WERI-Rb-1 (cell line): ENCODE data around the gene LYPD4.

Source experiments
- DNase-seq: peaks from one replicate; pipeline ENCODE4 v3.0.0-alpha.2; 2020
- H3K27ac ChIP-seq: fragments of 250-450 bp; sonication (Bioruptor Pico); 2 replicates; pipeline ENCODE4 v1.5.1; 2020; ENCODE audit warnings: mild to moderate bottlenecking, moderate library complexity
- H3K27me3 ChIP-seq: fragments of 250-450 bp; sonication (Bioruptor Pico); 2 replicates; pipeline ENCODE4 v1.5.1; 2021; ENCODE audit warnings: mild to moderate bottlenecking, low read depth, moderate library complexity; ENCODE audit not compliant: insufficient read depth, severe bottlenecking
- H3K36me3 ChIP-seq: fragments of 250-450 bp; sonication (Bioruptor Pico); 2 replicates; pipeline ENCODE4 v1.5.1; 2020; ENCODE audit warnings: mild to moderate bottlenecking, moderate library complexity
- H3K4me3 ChIP-seq: 2 replicates; pipeline ENCODE4 v1.5.1; 2011; ENCODE audit warnings: low read depth, mild to moderate bottlenecking, control low read depth, low read length
- H3K9me3 ChIP-seq: fragments of 250-450 bp; sonication (Bioruptor Pico); 2 replicates; pipeline ENCODE4 v1.5.1; 2021; ENCODE audit warnings: mild to moderate bottlenecking, moderate library complexity; ENCODE audit not compliant: severe bottlenecking
- CTCF ChIP-seq: IDR thresholded peaks from 2 replicates; pipeline ENCODE4 v1.5.1; 2011; ENCODE audit warnings: low read depth, mild to moderate bottlenecking, control low read depth, inconsistent platforms, low read length

The LYPD4 gene

GRCh38 chr19:41882568-41883462, 38.3 kb upstream of the LYPD4 start, which contains the start of gene ARHGEF1:
Gene ARHGEF1 (plus strand): TSS chr19:41883184. CDS start chr19:41888083, 4,899 bp downstream.
- Histone ChIP-seq H3K36me3 (no peaks in the 10 kb centered on the region), H3K27ac (no peak within 1 kb of the TSS)

GRCh38 chr19:41880329-41880708, 35.8 kb upstream of the LYPD4 start:
- H3K4me3 ChIP-seq, result no peak overlapping the region
- H3K27me3 ChIP-seq, result no peaks in the 10 kb centered on the region
- TF ChIP-seq CTCF, result no peak
- no peak for DNase-seq
- H3K36me3 ChIP-seq, result no peaks in the 10 kb centered on the region
- H3K9me3 ChIP-seq, result no peaks in the 10 kb centered on the region
- H3K27ac ChIP-seq, result no peak overlapping the region

More at GRCh38 chr19:41882568-41883462, 38.3 kb upstream of the LYPD4 start, which contains the start of gene ARHGEF1:
- peak within 1 kb of the TSS; percentile 90 for H3K4me3 ChIP-seq
- no peak for TF ChIP-seq CTCF
- DNase-seq, result no peak
- no peaks in the 10 kb centered on the region for H3K9me3 ChIP-seq
- no peaks in the 10 kb centered on the region for H3K27me3 ChIP-seq

- H3K4me3 ChIP-seq, result no peak overlapping the region
- H3K27ac ChIP-seq, result no peak overlapping the region
Measured at GRCh38 chr19:41879670-41880328, 35.3 kb upstream of the LYPD4 start.

GRCh38 chr19:41879080-41879479, 34.6 kb upstream of the LYPD4 start:
- Histone ChIP-seq H3K27ac (no peak overlapping the region), H3K27me3 (no peaks in the 10 kb centered on the region), H3K9me3 (no peaks in the 10 kb centered on the region), H3K36me3 (no peaks in the 10 kb centered on the region), H3K4me3 (no peak overlapping the region)
- no peak for DNase-seq
- TF ChIP-seq CTCF, result no peak

More at GRCh38 chr19:41879670-41880328, 35.3 kb upstream of the LYPD4 start:
- TF ChIP-seq CTCF, result no peak
- no peaks in the 10 kb centered on the region for H3K27me3 ChIP-seq
- no peaks in the 10 kb centered on the region for H3K36me3 ChIP-seq
- no peaks in the 10 kb centered on the region for H3K9me3 ChIP-seq
- DNase-seq, result no peak

- TF ChIP-seq CTCF, result no peak
- Histone ChIP-seq H3K27ac (no peak overlapping the region), H3K36me3 (no peaks in the 10 kb centered on the region; the same call in 1 of the 2 replicates), H3K4me3 (no peak overlapping the region), H3K9me3 (no peaks in the 10 kb centered on the region), H3K27me3 (no peaks in the 10 kb centered on the region)
- DNase-seq, result no peak
Measured at GRCh38 chr19:41877916-41878905, 33.7 kb upstream of the LYPD4 start.
